Gastrocnemius medialis (tissue), 4 donors: ENCODE measurements around the gene DNAJA2. TPM values are rescaled to one million over a fixed set of nuclear protein-coding genes. Genes with fewer than 3 reads are reported as not detected.
"Not testable (repeated sequence)": the region's sequence is repeated elsewhere in the genome, so short reads cannot be mapped to it uniquely, and the experiment has no call there.

Experiments used
- ATAC-seq, 2 donors: fragments of 150-250 bp; one replicate each; pipeline ENCODE4 v1.9.1; 2016
- DNase-seq, 2 donors: peaks; one replicate each; pipeline ENCODE4 v3.0.0-alpha.2; 2019
- H3K27ac ChIP-seq, 4 donors: fragments of 200-600 bp; sonication (generic); 1 replicate in 1 of 4; 2 replicates in 3 of 4; pipeline ENCODE4 v1.5.1; 2016 to 2018; ENCODE audit warnings: mild to moderate bottlenecking in 2 of 4, moderate library complexity in 1 of 4
- H3K27me3 ChIP-seq, 3 donors: fragments of 200-600 bp; sonication (generic) in 2 of 3; 1 replicate in 1 of 3; 2 replicates in 2 of 3; pipeline versions ENCODE4 v1.5.1 to v1.6.0; 2016 to 2019; ENCODE audit warnings: mild to moderate bottlenecking in 1 of 3, moderate library complexity in 1 of 3
- H3K36me3 ChIP-seq, 2 donors: fragments of 200-600 bp; sonication (generic) in 1 of 2; one replicate each; pipeline ENCODE4 v1.5.1; 2017 to 2018
- H3K4me1 ChIP-seq, 2 donors: fragments of 200-600 bp; sonication (generic) in 1 of 2; one replicate each; pipeline ENCODE4 v1.5.1; 2016 to 2017; ENCODE audit warnings: mild to moderate bottlenecking in 2 of 2
- H3K4me3 ChIP-seq, 4 donors: fragments of 200-600 bp; sonication (generic) in 3 of 4; 1 replicate in 1 of 4; 2 replicates in 3 of 4; pipeline ENCODE4 v1.5.1; 2016 to 2019; ENCODE audit warnings: mild to moderate bottlenecking in 2 of 4
- H3K9me3 ChIP-seq, 3 donors: fragments of 200-600 bp; sonication (generic) in 2 of 3; 1 replicate in 1 of 3; 2 replicates in 2 of 3; pipeline ENCODE4 v1.5.1; 2016 to 2019
- CTCF ChIP-seq, 5 experiments: fragments of 450-650 bp in 3 of 5; fragments of 200-600 bp in 2 of 5; sonication (generic) in 2 of 5; IDR thresholded peaks in 4 of 5; conservative IDR thresholded peaks in 1 of 5; 1 replicate in 4 of 5; 2 replicates in 1 of 5; pipeline ENCODE4 v1.5.1; 2016 to 2019; ENCODE audit warnings: antibody characterized with exemption in 5 of 5, mild to moderate bottlenecking in 3 of 5, moderate library complexity in 3 of 5
- POLR2A ChIP-seq, 2 donors: fragments of 450-650 bp; IDR thresholded peaks; one replicate each; pipeline ENCODE4 v1.6.1; 2017; ENCODE audit warnings: antibody characterized with exemption in 2 of 2, mild to moderate bottlenecking in 2 of 2, moderate library complexity in 2 of 2
- in situ Hi-C, 4 donors: fragments of 200-750 bp; cut with MboI; loops; one replicate each; pipeline versions ENCODE4 v1.15.0 to v1.8.0; 2017; ENCODE audit warnings: low sequenced_read_pairs in 4 of 4
- intact Hi-C: fragments of 100-400 bp; cut with DNase I; formaldehyde crosslinking; loops from one replicate; pipeline ENCODE4 v1.15.1; 2023; ENCODE audit warnings: low total_unique reads
- total RNA-seq, 4 donors: library from RNA; depleted of rRNA; stranded (reverse); fragments of >200 nt; gene quantifications; one replicate each; pipeline versions ENCODE4 v1.1.0 to v1.2.3, GENCODE V29; 2016

Gene DNAJA2
- total RNA-seq, 4 donors from 2014 or later, result 57.4 to 79.6 (median 70.5) TPM

- in situ Hi-C loops, result no loop called here
- Histone ChIP-seq H3K36me3 (no peaks in the 10 kb centered on the region), H3K27me3 (no peaks in the 10 kb centered on the region), H3K9me3 (no peaks in the 10 kb centered on the region), H3K4me3 (no peak overlapping the region), H3K27ac (no peak overlapping the region), H3K4me1 (no peaks in the 10 kb centered on the region)
- no peak for DNase-seq
- TF ChIP-seq POLR2A (IDR thresholded peaks at IDR 0.05), result no peak
- TF ChIP-seq CTCF (IDR thresholded peaks at IDR 0.05 in 4 of 5, conservative IDR thresholded peaks at IDR 0.05 in 1 of 5), result no peak
- intact Hi-C loops, result no loop called here
- no peak for ATAC-seq
These were observed 43.2 kb upstream of the DNAJA2 start for GRCh38 chr16:47016700-47017133.

GRCh38 chr16:47013910-47014309 lies 40.4 kb upstream of the DNAJA2 start:
- in situ Hi-C loops, result no loop called here
- ATAC-seq, result no peak

DNA sequence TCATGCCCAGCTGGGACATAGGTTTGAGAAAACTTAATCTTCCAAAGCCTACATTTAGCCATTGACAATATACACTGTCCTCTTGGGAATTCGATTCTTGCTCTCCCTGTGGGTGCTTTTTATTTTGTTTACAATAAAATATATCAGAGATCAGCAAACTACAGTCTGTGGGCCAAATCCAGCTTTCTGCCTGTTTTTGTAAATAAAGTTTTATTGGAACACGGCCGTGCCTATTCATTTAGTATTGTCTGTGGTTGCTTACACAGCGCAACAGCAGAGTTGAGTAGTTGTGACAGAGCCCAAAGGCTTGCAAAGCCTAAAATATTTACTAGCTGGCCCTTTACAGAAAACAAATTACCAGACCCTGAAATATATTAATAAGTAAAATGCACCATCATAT lies 39.7 kb upstream of the DNAJA2 start:
- intact Hi-C loops (no loop called here), in situ Hi-C loops (no loop called here)
- TF ChIP-seq CTCF (IDR thresholded peaks at IDR 0.05 in 4 of 5, conservative IDR thresholded peaks at IDR 0.05 in 1 of 5) (no peak), POLR2A (IDR thresholded peaks at IDR 0.05) (no peak)
- Histone ChIP-seq H3K4me3 (no peak overlapping the region), H3K9me3 (no peaks in the 10 kb centered on the region), H3K27me3 (no peaks in the 10 kb centered on the region), H3K4me1 (no peaks in the 10 kb centered on the region), H3K36me3 (no peaks in the 10 kb centered on the region), H3K27ac (no peak overlapping the region)
- no peak for ATAC-seq
- DNase-seq, result no peak

More at GRCh38 chr16:47013910-47014309, 40.4 kb upstream of the DNAJA2 start:
- Histone ChIP-seq H3K9me3 (no peaks in the 10 kb centered on the region), H3K4me1 (no peaks in the 10 kb centered on the region), H3K36me3 (no peaks in the 10 kb centered on the region), H3K27me3 (no peaks in the 10 kb centered on the region), H3K27ac (no peak overlapping the region), H3K4me3 (no peak overlapping the region)
- no peak for DNase-seq
- intact Hi-C loops, result no loop called here
- TF ChIP-seq CTCF (IDR thresholded peaks at IDR 0.05 in 4 of 5, conservative IDR thresholded peaks at IDR 0.05 in 1 of 5), result no peak
- no peak for TF ChIP-seq POLR2A (IDR thresholded peaks at IDR 0.05)

GRCh38 chr16:47010812-47011211 lies 37.3 kb upstream of the DNAJA2 start:
- ATAC-seq, H3K4me1 ChIP-seq, H3K27ac ChIP-seq, in situ Hi-C loops, H3K36me3 ChIP-seq, H3K4me3 ChIP-seq, H3K27me3 ChIP-seq, DNase-seq, H3K9me3 ChIP-seq, intact Hi-C loops: not testable (repeated sequence)

GRCh38 chr16:47008612-47009011 lies 35.1 kb upstream of the DNAJA2 start:
- in situ Hi-C loops, result no loop called here
- no peaks in the 10 kb centered on the region for H3K27me3 ChIP-seq
- no peak overlapping the region for H3K27ac ChIP-seq
- intact Hi-C loops, result no loop called here
- no peak for TF ChIP-seq CTCF (IDR thresholded peaks at IDR 0.05 in 4 of 5, conservative IDR thresholded peaks at IDR 0.05 in 1 of 5)
- TF ChIP-seq POLR2A (IDR thresholded peaks at IDR 0.05), result no peak
- H3K4me1 ChIP-seq, result no peaks in the 10 kb centered on the region
- DNase-seq, result no peak
- ATAC-seq, result no peak
- H3K36me3 ChIP-seq, result no peaks in the 10 kb centered on the region
- no peaks in the 10 kb centered on the region for H3K9me3 ChIP-seq
- H3K4me3 ChIP-seq, result no peak overlapping the region
